Endodermal cell (in vitro differentiated cells): ENCODE measurements around the gene BRICD5. TPM values are rescaled to one million over a fixed set of nuclear protein-coding genes. Genes with fewer than 3 reads are reported as not detected.

ENCODE experiments used
- DNase-seq: peaks from one replicate; pipeline ENCODE4 v3.0.0-alpha.2; 2017
- H3K27ac ChIP-seq: 2 replicates; pipeline ENCODE4 v1.5.1; 2013; ENCODE audit warnings: mild to moderate bottlenecking, low read depth, low read length, moderate library complexity
- H3K27me3 ChIP-seq: 2 replicates; pipeline ENCODE4 v1.6.1; 2013; ENCODE audit warnings: mild to moderate bottlenecking, low read length, moderate library complexity; ENCODE audit not compliant: insufficient read depth, control insufficient read depth, poor library complexity, severe bottlenecking
- H3K36me3 ChIP-seq: 2 replicates; pipeline ENCODE4 v1.7.0; 2013; ENCODE audit warnings: mild to moderate bottlenecking, low read length, moderate library complexity; ENCODE audit not compliant: control insufficient read depth, insufficient read depth
- H3K4me1 ChIP-seq: one replicate; pipeline ENCODE4 v1.7.0; 2013; ENCODE audit warnings: low read length; ENCODE audit not compliant: control insufficient read depth, insufficient read depth
- H3K4me3 ChIP-seq: 2 replicates; pipeline ENCODE4 v1.5.1; 2013; ENCODE audit warnings: mild to moderate bottlenecking, low read length, moderate library complexity
- H3K9ac ChIP-seq: 2 replicates; pipeline ENCODE4 v1.6.1; 2013; ENCODE audit warnings: mild to moderate bottlenecking, low read length, moderate library complexity; ENCODE audit not compliant: poor library complexity, severe bottlenecking; ENCODE audit errors: extremely low read depth
- H3K9me3 ChIP-seq: 2 replicates; pipeline ENCODE4 v1.6.1; 2013; ENCODE audit warnings: mild to moderate bottlenecking, low read length, moderate library complexity; ENCODE audit not compliant: control insufficient read depth
- H3K27ac Mint-ChIP-seq: 2 replicates; pipeline ENCODE4 v1.8.0; 2020; ENCODE audit warnings: mixed read lengths
- H3K27me3 Mint-ChIP-seq: 2 replicates; pipeline ENCODE4 v1.8.0; 2021; ENCODE audit warnings: mild to moderate bottlenecking, mixed read lengths; ENCODE audit not compliant: insufficient read depth
- H3K36me3 Mint-ChIP-seq: 2 replicates; pipeline ENCODE4 v1.8.0; 2020; ENCODE audit warnings: low read depth, mixed read lengths
- H3K4me1 Mint-ChIP-seq: 2 replicates; pipeline ENCODE4 v1.8.0; 2020; ENCODE audit warnings: mixed read lengths
- H3K4me3 Mint-ChIP-seq: 2 replicates; pipeline ENCODE4 v1.8.0; 2020; ENCODE audit warnings: mild to moderate bottlenecking, moderate library complexity, mixed read lengths
- H3K9me3 Mint-ChIP-seq: 2 replicates; pipeline ENCODE4 v1.8.0; 2020; ENCODE audit warnings: mild to moderate bottlenecking, mixed read lengths
- CTCF ChIP-seq: fragments of 200-600 bp; sonication (generic); conservative IDR thresholded peaks from 2 replicates; pipeline ENCODE4 v1.5.0; 2021; ENCODE audit warnings: antibody characterized with exemption, mild to moderate bottlenecking
- WGBS, 2 experiments: methylation state at CpG; one replicate each; pipeline versions ENCODE4 v1.1.5 to v1.1.7; 2013; ENCODE audit warnings: missing lambda C conversion rate in 2 of 2, mixed read lengths in 1 of 2; ENCODE audit not compliant: insufficient coverage in 1 of 2, insufficient read length in 1 of 2; 5-methylcytosine and 5-hydroxymethylcytosine counted together
- total RNA-seq, 2 donors: library from RNA; stranded (reverse); fragmentation: NEBNext Ultra II Directional in 1 of 2; extraction: Animal tissue kit (Norgen Biotek cat#: 25700) in 1 of 2; gene quantifications; 2 replicates in 1 of 2; 3 replicates in 1 of 2; pipeline ENCODE4 v1.2.1, GENCODE V29; 2021

The BRICD5 gene
- total RNA-seq, 2 donors from 2014 or later, result 7.7 to 15.0 TPM

- peak within 1 kb of the TSS; percentile 71 for H3K4me3 Mint-ChIP-seq
Measured at GRCh38 chr16:2214719-2214968, 4.0 kb upstream of the BRICD5 start, which contains the start of gene PGP. Gene PGP, minus strand, starts transcription at chr16:2214840. Its CDS starts 63 bp downstream, at chr16:2214777.

GRCh38 chr16:2213817-2214718 is 3.4 kb upstream of the BRICD5 start:
- H3K4me3 Mint-ChIP-seq, result peak overlapping the region; percentile 71
- no peak for DNase-seq
- Histone ChIP-seq H3K9me3 (no peaks in the 10 kb centered on the region), H3K4me1 (peaks cover 3% of the 10 kb centered on the region), H3K36me3 (peaks cover 17% of the 10 kb centered on the region), H3K27me3 (no peaks in the 10 kb centered on the region), H3K9ac (peak overlapping the region; percentile 78), H3K27ac (peak overlapping the region; percentile 57), H3K4me3 (peak overlapping the region; percentile 86)
- TF ChIP-seq CTCF, result peak; percentile 45
- peaks cover 12% of the 10 kb centered on the region for H3K36me3 Mint-ChIP-seq
- no peaks in the 10 kb centered on the region for H3K27me3 Mint-ChIP-seq
- H3K9me3 Mint-ChIP-seq, result no peaks in the 10 kb centered on the region
- no peak overlapping the region for H3K27ac Mint-ChIP-seq
- peaks cover 12% of the 10 kb centered on the region for H3K4me1 Mint-ChIP-seq
- WGBS, 2 experiments, result 1% methylated on average over 33 to 98 of the region's 98 CpGs

More at GRCh38 chr16:2214719-2214968, 4.0 kb upstream of the BRICD5 start, which contains the start of gene PGP:
- Mint-ChIP-seq H3K9me3 (no peaks in the 10 kb centered on the region), H3K27me3 (no peaks in the 10 kb centered on the region), H3K27ac (peak within 1 kb of the TSS; percentile 99), H3K4me1 (peaks cover 12% of the 10 kb centered on the region), H3K36me3 (peaks cover 12% of the 10 kb centered on the region)
- no peaks in the 10 kb centered on the region for H3K27me3 ChIP-seq
- peak within 1 kb of the TSS; percentile 86 for H3K4me3 ChIP-seq
- peak within 1 kb of the TSS; percentile 91 for H3K9ac ChIP-seq
- no peak for TF ChIP-seq CTCF
- H3K36me3 ChIP-seq, result peaks cover 17% of the 10 kb centered on the region
- WGBS, 2 experiments, result 0% methylated on average over 1 to 48 of the region's 48 CpGs
- peaks cover 3% of the 10 kb centered on the region for H3K4me1 ChIP-seq
- no peaks in the 10 kb centered on the region for H3K9me3 ChIP-seq
- DNase-seq, result no peak
- peak within 1 kb of the TSS; percentile 87 for H3K27ac ChIP-seq

GRCh38 chr16:2212362-2213324 is 2.0 kb upstream of the BRICD5 start:
- Mint-ChIP-seq H3K36me3 (peaks cover 22% of the 10 kb centered on the region), H3K27ac (peak overlapping the region; percentile 44), H3K4me1 (peaks cover 12% of the 10 kb centered on the region), H3K4me3 (peak overlapping the region; percentile 65), H3K27me3 (no peaks in the 10 kb centered on the region), H3K9me3 (no peaks in the 10 kb centered on the region)
- Histone ChIP-seq H3K27ac (no peak overlapping the region), H3K4me3 (peak overlapping the region; percentile 86), H3K27me3 (no peaks in the 10 kb centered on the region), H3K9ac (peak overlapping the region; percentile 44), H3K4me1 (peaks cover 3% of the 10 kb centered on the region), H3K36me3 (peaks cover 30% of the 10 kb centered on the region), H3K9me3 (no peaks in the 10 kb centered on the region)
- 89% methylated on average over 15 to 19 of the region's 19 CpGs for WGBS, 2 experiments
- TF ChIP-seq CTCF, result no peak
- no peak for DNase-seq
